DMS79 (cell line): ENCODE measurements around the gene OVCA2.
"Not testable (repeated sequence)": the region's sequence is repeated elsewhere in the genome, so short reads cannot be mapped to it uniquely, and the experiment has no call there.

ENCODE experiments used
- DNase-seq: peaks from one replicate; lab custom pipeline; 2025; lab: John Stamatoyannopoulos, UW

The OVCA2 gene

DNA sequence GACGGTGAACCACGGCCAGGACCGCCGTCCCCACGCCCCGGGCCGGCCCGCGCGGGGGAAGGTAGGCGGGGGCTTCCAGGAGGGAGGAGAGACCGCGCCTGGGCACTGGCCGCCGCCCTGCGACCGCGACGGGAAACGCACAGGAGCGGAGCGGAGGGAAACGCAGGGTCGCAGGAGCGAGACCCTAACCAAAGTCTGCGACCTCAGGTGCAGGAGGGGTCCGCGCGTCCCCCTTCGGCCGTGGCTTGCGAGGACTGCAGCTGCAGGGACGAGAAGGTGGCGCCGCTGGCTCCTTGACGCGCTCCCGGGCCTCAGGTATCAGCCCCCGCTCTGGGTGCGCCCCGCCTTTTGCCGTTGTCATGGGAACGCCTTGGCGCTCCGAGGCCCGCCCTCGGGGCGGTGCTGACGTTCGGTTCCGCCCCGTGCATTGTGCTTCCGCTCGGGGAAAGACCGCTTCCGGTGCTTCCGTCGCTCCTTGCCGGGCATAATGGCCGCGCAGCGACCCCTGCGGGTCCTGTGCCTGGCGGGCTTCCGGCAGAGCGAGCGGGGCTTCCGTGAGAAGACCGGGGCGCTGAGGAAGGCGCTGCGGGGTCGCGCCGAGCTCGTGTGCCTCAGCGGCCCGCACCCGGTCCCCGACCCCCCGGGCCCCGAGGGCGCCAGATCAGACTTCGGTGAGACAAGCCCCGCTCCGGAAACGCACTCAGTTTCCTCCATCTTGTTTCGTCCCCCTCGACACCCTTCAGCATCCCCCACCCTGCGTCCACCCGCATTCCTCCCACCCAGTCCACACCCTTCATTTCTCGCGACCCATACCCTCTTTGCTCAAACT, at the start of gene OVCA2:
Gene OVCA2, plus strand, starts transcription at position 462 of the 829 bp plus-strand sequence. Its CDS starts 26 bp downstream, at position 488.
- peak; percentile 90 for DNase-seq

DNA sequence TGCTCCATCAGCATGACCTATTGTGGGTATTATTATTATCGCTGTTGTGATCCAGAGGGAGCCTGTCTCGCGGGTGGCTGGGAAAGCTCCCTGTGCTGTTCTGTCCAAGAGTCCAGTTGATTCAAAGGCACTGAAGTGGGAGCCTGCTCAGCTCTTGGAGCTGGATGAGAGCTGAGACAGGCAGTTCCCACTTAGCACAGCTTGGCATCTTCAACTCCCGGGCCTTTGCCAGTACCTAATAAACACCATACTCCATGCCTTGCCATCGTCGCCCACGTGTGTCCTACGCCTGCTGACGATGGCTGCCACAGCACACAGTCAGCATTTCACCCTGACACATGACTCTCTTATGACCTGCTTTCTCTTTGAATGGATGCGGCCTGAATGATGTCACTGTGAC, 49.3 kb upstream of the OVCA2 start:
- no peak for DNase-seq

DNA sequence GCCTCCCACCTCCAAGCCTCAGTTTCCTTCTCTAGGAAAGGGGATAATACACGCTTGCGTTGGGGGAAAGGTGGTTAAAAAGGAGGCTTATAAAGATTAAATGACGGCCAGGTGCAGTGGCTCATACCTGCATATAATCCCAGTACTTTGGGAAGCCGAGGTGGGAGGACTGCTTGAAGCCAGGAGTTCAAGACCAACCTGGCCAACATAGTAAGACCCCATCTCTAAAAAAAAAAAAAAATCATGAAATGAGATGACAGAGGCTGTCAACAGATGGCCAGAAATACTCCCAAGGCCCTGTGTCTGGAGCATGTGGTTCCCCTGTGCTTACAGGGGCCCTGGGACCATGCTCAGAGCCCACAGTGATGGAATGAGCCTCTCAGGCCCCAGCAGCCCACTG, 47.1 kb upstream of the OVCA2 start:
- no peak for DNase-seq

DNA sequence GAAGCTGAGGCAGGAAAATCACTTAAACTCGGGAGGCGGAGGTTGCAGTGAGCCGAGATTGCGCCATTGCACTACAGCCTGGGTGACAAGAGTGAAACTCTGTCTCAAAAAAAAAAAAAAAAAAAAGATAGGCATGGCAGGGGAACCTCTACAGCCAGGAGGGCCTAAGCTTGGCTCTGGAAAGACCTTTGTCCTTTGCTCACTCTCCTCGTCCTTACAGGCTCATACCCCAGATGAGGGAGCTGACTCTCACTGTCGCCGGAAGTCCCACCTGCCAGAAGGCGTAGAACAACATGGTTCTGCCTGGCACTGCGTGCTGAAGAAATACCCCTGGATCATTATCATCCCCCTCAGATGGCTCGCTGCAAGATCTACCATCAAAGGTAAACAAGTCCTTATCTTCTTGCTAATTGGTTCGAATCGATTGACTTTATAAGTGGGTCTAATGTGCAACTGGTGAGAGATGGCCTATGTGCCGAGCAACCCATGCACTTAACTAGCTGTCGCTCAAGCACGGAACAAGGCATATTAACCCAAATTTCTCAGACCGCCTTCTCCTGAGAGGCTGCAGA, 46.4 kb upstream of the OVCA2 start:
- DNase-seq = peak; percentile 89

DNA sequence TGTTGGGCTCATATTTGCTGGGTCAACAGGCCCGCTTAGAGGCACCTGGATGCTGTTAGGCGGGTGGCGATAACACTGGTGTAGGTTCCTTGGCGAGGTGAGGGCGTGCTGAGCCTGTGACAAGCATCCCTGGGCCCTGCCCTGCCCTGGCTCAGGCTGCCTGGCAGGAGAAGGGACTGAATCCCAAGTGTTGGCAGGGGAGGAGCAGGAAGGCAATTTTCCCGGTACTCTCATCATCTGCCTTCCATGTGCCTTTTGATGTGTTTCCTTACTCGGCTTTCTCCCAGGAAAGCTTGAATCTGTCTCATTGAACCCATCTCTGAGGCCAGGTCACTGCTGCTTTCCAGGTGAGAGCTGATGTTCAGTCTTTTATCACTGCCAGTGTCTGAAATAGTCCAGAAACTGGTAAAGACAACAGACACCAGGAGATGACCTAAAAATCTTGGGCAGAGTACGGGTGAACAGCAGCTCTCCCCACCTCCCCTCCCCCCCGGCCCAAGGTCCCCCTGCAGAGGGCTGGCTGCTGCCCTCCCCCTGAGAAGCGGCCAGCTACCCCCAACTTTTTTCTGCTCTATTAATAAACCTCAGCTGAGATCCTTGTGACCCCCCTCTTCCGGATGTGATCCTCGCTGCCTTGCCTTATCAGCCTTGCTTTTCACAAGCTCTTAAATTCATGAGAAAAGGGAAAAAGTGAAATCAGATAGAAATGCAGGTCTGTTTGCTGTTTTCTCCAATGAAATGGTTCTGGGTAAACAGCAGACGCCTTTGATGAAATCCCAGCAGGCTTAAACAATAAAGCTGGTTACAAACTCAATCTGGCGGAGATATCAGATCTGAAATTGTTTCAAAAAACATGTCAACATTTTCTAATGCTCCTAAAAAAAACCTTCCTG, 45.7 kb upstream of the OVCA2 start:
- no peak for DNase-seq

DNA sequence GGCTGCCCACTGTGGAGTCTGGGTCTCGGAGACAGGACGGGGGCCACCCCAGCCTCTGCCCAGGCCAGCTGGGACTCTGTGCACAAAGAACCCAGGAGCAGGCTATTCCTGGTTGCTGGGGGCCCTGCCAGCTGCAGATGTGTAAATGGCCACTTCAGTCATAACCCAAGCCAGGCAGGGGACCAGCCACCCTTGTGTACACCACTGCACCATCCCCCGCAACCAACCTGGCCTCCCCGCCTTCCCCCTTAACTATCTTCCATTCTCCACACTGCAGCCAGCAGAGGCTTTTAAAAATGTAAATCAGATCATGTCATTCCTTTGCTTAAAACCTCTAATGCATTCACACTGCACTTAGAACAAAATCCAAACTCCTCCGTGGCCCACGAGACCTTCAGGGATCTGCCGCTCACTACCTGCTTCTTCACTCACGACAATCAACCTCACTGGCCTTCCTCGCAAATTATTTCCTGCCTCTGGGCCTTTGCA, 45.0 kb upstream of the OVCA2 start:
- no peak for DNase-seq

DNA sequence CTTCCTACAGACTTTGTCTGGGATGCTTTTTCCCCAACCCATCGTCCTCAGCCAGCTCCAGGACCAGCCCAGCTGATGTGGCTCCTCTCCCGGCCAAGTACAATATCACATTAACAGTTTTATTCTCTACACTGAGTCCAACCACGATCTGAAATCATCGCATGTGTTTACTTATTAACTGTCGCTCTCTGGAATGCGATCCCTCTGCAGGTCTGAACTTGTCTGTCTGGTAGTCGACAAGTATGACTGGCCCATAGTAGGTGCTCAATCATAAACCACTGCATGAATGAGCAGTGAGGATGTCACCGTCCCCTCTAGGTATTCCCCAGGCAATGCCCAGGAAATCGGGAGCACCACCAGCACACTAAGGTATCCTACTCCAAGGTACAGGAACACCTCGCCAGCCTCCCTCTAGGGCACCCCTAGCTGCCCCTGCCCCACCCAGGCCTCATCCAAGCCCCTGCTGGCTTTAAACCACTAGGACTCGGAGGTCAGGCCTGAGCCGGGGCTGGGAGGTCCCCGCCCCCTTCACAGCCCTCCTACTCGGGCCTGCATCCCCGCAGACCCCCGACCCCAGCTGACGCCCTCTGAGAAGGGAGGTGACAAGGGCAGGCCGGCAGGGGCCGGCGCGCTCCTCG, 44.4 kb upstream of the OVCA2 start:
- DNase-seq = no peak

DNA sequence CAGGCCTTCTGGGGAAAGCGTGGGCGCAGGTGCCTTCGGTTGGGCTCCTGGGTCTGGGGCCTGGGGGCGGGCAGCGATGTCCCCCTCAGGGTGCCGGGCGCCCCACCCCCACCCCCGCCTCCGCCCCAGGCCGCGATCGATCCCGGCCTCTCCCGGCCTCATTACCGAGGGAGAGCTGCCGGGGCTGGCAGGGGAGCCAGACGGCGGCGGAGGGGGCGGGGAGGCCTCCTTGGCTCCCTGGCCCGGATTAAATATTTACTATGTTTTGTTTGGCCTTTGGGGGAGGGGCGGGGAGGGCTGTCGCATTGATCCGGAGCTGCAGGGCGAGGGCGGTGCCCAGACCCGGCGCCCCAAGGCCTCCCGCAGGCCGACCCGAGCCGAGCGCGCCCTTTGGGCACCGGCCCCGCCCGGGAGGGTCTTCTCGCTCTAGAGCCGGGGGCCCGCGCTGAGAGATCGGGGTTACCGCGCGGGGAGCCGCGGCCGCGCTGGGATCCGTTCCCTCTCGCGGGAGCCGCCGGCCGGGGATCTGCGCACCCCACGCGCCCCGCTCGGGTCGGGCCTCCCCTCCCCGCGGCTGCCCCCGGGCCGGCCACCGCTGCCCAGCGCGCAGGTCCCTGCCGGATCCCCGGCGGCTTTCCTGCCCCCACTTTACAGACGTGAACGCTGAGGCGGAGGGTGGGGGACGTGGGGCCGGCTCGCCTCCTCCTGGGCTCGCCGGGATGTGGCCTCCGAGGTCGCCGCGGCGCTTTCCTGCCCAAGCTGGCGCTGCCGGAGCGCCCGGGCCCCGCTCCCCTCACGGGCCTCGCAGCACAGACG, 43.7 kb upstream of the OVCA2 start:
- no peak for DNase-seq

DNA sequence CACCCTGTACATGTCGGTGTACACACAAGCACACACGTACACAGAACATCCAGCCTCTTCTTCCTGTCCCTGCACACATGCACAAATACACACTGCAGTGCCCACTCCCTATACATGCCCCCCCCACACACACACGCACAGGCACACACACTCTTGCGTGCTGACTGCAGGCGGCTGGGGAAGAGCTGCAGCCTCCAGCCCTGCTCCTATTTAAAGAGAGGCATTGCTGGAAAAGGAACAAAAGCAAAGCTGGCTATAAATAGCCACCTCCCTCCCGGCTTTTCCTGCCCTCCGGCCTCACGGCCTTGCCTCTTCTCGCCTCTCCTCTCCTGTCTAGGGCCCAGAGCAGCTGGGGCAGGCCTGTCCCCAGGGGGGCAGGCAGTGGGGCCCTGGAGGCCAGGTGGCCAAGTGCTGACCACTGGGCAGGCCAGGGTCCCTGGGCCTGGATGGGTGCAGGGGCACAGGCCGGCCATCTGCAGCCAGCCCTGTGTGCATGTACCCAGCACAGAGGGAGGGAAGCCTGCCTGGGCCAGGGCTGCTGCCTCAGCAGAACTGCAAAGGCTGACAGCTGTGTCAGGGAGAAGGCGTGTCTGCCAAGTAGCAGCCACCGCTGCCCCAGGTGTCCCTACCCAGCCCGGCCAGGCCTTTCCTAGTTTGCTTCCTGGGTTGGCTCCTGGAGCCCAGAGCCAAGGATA, 42.1 kb upstream of the OVCA2 start:
- DNase-seq = peak; percentile 66

DNA sequence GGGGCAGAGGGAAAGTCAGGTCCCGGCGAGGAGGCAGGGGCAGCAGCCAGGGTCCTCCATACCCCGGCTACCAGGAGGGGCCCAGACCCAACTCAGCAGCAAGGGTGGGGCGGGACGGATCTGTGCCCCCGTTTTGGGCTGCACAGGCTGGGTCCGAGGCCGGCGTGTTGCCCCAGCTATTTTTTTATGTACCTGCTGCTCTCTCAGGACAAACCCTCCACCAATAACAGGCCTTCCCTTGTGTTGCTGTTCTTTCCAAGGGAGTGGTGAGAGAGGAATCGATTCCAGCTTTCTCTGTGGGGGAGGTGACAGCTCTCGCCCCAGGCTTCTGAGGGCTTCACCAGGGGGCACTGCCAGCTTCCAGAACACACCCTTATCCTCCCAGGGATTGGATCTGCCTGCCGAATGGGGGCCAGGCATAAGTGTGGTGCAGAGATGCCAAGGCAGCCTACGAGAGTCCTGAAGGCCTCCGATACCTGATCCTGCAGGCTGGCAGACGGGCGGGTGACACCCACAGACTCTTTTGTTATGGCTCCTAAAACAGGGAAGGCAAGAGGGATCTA, 39.0 kb upstream of the OVCA2 start:
- no peak for DNase-seq

DNA sequence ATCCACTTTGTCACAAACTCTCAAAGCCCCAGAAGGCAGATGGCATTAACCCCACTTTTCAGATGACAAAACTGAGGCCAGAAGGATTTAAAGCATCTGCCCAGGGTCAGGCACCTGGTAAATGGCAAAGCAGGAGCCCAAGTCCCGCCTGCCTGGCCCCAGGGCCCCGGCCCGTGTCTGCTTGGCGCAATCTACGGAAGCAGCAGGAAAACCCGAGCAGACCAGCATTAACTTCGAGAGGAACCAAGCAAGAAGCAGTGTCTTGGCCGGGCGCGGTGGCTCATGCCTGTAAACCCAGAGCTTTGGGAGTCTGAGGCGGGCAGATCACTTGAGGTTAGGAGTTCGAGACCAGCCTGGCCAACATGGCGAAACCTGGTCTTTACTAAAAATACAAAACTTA, 38.3 kb upstream of the OVCA2 start:
- no peak for DNase-seq

DNA sequence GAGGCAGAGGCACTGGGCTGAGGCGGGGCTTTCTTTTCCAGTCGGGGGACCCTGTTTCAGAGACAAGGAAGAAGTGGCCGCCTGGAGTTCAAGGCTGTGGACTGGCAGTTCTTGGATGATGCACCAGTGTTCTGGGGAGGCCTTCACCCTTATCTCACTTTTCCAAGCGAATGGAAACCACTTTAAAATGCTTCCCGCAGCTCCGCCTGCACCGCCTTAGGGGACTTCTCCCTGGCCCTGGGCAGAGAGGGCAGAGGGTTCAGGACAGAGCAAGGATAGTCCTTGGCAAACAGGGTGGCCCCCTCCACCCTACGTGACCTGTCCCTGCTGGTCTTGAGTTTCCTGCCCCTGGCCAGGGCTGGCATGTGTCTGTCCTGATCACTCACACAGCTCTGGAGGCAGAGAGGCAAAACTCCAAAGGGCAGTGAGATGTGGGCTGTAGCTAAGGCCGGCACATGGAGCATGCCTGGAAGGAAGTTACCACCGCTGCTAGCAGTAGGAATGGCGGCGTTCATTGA, 37.3 kb upstream of the OVCA2 start:
- no peak for DNase-seq

DNA sequence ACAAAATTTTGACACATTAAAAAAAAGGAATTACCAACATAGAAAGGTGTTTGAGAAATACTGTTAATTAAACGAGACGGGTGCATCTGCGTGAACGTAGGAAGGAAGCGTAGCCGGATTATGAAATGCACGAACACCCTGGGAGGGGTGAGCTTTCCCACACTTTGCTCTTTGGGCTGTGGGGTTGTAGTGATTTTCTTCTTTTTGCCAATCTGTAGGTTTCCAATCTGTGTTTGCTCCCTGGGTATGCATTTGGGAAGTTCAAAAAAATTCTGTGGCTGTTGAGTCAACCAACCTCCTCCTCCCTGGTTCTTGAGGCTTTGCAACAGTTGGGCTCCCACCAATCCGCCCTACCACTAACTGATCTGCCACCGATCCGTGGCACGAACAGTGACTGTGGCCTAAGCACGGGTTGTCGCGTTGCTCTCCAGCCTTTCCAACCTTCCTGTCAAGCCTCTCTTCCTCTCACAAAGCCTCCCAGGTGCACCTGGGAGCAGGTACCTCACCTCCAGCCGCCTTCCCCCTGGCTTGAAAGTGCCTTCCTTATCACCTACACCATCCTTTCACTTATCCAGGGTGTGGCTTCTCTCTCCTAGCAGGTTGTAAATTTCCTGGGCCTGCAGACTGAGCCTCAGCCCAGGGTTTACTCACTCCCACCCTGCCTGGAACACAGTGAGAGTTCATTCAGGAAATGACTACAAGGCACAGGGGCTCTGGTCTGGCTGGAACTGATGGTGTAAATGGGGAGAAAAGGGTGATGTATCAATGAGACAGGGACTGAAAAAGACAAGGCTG, 33.3 kb upstream of the OVCA2 start:
- no peak for DNase-seq

DNA sequence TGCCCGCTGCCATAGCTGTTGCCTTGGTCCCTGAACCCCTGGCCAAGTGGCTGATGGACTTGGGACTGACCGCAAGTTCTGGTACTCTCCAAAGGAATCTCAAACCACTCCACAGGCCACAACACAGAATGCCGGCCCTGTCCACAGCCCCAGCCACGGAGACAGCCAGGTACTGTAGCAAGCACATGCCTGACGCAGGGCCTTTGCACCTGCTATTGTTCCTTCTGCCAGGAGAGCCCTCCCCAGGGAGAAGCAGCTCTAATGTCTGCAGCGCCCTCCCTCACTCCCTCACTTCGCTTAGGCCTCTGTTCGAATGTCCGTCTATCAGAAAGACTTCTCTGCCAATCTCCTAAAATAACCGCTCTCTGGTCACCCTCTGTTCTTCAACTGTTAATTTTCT, 32.1 kb upstream of the OVCA2 start:
- no peak for DNase-seq

DNA sequence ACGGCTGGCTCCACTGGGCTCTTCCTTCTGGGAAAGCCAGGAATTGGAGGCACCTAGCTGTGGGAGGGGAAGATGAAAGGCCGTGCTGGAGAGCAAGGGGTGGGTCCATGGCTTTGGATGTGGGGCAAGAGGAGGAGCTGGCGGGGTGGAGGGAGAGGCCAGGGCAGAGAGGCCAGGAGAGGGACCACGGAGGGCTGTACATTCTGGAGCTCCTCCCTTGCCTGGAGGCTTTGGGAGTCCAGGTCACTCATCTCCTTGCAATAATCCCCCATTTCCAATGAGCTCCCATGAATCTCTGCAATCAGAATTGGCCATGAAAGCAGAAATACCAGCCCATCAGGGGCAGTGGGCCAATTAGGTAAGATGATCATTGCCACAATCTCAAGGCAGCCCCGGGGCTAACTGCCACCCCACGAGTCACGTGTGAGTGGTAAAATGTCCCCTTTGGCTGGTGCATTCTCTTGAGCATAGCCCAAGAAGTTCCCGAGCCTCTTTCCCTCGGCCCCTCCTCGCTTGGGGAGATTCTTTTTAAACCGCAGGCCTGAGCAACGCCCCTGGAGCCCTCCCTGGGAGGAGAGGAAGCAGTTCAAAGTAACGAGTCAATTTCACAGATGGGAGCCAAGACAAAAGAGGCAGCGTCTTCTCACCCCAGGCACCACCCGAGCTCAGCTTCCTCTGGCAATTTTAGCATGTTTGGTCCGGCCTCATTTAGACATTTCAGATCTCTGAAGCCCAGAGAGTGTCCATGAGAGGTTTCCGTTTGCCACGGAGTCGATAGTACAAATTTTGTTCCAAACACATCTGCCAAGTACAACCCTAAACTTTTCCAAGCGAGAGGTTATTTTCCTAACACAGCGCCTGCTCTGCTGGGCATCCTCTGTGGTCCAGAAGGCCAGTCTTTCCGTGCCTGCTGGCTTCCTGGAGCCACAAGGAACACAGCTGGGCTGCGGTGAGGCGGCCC, 30.1 kb upstream of the OVCA2 start:
- peak; percentile 94 for DNase-seq

DNA sequence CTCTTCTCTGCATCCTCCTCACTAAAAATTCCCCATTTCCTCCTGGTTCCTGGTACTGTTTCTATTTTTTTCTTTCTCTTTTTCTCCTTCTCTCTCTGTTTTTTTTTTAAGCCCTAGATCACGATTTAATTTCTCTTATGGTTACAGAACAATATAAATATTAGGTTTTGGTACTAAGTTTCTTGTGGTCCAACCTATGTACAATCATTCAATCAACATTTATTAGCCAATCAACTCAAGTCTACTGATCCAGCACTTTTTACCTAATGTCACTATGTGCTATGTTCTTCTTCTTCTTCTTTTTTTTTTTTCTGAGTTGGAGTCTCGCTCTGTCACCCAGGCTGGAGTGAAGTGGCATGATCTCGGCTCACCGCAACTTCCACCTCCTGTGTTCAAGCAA, 29.3 kb upstream of the OVCA2 start:
- DNase-seq = no peak

DNA sequence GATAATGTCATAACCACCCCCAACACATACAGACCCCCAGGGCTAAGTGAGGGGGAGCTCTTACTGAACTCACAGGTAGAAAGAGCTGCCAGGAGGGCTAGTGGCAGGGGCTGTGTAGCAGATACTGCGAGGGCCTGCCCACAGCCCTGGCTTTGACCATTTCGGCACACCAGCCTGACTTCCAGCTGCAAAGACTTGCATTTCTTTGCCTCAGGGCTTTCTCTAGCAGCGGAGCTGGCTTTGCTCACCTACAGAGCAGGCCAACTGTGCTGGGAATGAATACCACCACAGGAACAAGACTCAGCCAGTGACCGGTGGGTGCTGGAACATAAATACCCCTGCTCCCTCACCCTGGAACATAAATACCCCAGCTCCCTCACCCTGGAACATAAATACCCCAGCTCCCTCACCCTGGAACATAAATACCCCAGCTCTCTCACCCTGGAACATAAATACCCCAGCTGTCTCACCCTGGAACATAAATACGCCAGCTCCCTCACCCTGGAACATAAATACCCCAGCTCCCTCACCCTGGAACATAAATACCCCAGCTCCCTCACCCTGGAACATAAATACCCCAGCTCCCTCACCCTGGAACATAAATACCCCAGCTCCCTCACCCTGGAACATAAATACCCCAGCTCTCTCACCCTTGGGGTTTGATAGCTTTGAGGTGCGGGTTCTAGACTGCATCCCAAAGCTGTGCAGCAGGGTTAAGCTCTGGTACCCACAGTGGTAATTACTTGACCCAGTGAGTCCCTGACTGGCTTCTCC, 28.4 kb upstream of the OVCA2 start:
- DNase-seq = not testable (repeated sequence)
